ENCODE measurements around the gene OR2B6.
"Not testable (repeated sequence)": the region's sequence is repeated elsewhere in the genome, so short reads cannot be mapped to it uniquely, and the experiment has no call there.

Gene OR2B6

DNA sequence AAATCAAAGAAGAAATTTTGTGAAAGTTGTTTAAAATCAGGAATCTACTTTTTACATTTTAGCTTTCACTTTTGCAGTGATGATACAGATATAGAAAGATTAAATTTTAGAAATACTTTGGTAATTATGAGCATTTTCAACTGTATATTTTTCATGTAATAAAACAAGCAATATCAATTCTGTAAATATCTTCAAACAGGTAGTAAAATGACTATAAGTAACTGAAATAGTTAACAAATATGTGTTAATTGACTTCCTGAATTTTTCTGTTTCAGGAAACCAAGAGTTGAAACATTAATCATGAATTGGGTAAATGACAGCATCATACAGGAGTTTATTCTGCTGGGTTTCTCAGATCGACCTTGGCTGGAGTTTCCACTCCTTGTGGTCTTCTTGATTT is at the start of gene OR2B6:
Gene OR2B6, plus strand, starts transcription at position 301 of the 400 bp plus-strand sequence. Its CDS starts 0 bp downstream, at position 301.
- no peak for DNase-seq (ENCODE audit: low spot score)

- no peak for DNase-seq (ENCODE audit: low spot score)
These were observed 49.0 kb upstream of the OR2B6 start for GRCh38 chr6:27908017-27908416.

GRCh38 chr6:27911956-27912446 is 45.0 kb upstream of the OR2B6 start, which contains the start of gene OR2B2:
Gene OR2B2, minus strand, starts transcription at chr6:27912396. Its CDS starts 77 bp downstream, at chr6:27912319.
- DNase-seq (ENCODE audit: low spot score): no peak

GRCh38 chr6:27922949-27923348 is 34.1 kb upstream of the OR2B6 start:
- DNase-seq (ENCODE audit: low spot score): no peak

- DNase-seq (ENCODE audit: low spot score): no peak
These were observed 32.9 kb upstream of the OR2B6 start for GRCh38 chr6:27924179-27924578.

DNA sequence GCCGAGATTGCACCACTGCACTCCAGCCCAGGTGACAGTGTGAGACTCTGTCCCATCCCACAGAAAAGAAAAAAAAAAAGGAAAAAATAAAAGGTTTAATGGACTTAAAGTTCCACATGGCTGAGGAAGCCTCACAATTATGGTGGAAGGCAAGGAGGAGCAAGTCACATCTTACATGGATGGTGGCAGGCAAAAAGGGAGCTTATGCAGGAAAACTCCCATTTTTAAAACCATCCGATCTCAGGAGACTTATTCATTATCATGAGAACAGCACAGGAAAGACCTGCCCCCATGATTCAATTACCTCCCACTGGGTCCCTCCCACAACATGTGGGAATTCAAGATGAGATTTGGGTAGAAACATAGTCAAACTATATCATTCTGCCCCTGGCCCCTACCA is 29.0 kb upstream of the OR2B6 start:
- not testable (repeated sequence) for DNase-seq (ENCODE audit: low spot score)

DNA sequence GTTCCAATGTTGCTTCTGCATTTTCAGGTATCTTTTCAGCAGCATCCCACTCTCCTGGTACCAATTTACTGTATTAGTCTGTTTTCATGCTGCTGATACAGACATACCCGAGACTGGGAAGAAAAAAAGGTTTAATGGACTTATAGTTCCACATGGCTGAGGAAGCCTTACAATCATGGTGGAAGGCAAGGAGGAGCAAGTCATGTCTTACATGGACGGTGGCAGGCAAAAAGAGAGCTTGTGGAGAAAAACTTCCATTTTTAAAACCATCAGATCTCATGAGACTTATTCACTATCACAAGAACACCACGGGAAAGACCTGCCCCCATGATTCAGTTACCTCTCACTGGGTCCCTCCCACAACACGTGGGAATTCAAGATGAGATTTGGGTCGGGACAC is 27.1 kb upstream of the OR2B6 start:
- DNase-seq (ENCODE audit: low spot score): not testable (repeated sequence)

- no peak for DNase-seq (ENCODE audit: low spot score)
These were observed 25.8 kb upstream of the OR2B6 start for GRCh38 chr6:27931209-27931608.

GRCh38 chr6:27940766-27941165 is 16.3 kb upstream of the OR2B6 start:
- no peak for DNase-seq (ENCODE audit: low spot score)

DNA sequence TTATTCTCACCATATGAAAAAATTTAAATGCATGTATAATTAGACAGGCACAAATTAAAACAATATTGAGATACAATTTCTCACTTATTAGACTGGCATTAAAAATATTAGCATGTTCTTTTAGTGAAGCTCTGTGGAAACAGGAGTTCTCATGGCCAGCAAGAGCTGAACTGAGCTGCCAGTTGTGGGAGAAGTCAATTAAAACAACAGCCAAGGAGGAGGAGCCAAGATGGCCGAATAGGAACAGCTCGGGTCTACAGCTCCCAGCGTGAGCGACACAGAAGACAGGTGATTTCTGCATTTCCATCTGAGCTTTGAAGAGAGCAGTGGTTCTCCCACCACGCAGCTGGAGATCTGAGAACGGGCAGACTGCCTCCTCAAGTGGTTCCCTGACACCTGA is 14.0 kb upstream of the OR2B6 start:
- DNase-seq (ENCODE audit: low spot score): not testable (repeated sequence)

- no peak for DNase-seq (ENCODE audit: low spot score)
These were observed 8.8 kb upstream of the OR2B6 start for GRCh38 chr6:27948237-27948636.

GRCh38 chr6:27951040-27951439 is 6.0 kb upstream of the OR2B6 start:
- DNase-seq (ENCODE audit: low spot score): no peak

DNA sequence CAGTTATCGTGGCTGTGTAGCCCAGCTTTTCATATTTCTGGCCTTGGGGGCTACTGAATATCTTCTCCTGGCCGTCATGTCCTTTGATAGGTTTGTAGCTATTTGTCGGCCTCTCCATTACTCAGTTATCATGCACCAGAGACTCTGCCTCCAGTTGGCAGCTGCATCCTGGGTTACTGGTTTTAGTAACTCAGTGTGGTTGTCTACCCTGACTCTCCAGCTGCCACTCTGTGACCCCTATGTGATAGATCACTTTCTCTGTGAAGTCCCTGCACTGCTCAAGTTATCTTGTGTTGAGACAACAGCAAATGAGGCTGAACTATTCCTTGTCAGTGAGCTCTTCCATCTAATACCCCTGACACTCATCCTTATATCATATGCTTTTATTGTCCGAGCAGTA is 475 bp downstream of the OR2B6 start:
- DNase-seq (ENCODE audit: low spot score): no peak

DNA sequence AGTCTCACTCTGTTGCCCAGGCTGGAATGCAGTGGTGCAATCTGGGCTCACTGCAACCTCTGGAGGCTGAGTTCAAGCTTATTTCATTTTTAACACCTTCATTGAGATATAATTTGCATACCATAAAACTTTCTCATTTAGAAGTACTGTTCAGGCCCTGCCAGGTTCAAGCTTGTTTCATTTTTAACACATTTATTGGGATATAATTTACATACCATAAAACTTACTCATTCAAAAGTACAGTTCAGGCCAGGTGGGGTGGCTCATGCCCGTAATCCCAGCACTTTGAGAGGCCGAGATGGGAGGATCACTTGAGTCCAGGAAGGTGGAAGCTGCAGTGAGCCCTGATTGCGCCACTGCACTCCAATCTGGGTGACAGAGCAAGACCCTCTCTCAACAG is 5.5 kb downstream of the OR2B6 start:
- no peak for DNase-seq (ENCODE audit: low spot score)

DNA sequence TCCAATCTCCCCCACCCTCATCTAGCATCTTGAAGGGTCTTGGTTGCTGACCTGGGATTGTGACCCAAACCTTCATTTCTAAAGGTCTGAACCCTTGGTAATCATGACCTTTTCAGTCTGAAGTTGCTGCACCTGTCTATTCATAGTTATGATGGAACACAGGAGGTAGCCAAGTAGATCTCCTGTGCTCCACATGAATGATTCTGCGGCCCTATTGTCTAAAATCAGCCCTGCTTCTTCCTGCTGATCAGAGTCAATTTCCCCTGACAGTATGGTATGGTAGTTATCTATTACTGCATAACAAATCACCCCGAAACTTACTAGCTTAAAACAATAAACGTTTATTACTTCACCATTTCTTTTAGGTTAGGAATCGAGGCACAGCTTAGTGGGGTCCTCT is 9.0 kb downstream of the OR2B6 start:
- DNase-seq (ENCODE audit: low spot score): no peak

DNA sequence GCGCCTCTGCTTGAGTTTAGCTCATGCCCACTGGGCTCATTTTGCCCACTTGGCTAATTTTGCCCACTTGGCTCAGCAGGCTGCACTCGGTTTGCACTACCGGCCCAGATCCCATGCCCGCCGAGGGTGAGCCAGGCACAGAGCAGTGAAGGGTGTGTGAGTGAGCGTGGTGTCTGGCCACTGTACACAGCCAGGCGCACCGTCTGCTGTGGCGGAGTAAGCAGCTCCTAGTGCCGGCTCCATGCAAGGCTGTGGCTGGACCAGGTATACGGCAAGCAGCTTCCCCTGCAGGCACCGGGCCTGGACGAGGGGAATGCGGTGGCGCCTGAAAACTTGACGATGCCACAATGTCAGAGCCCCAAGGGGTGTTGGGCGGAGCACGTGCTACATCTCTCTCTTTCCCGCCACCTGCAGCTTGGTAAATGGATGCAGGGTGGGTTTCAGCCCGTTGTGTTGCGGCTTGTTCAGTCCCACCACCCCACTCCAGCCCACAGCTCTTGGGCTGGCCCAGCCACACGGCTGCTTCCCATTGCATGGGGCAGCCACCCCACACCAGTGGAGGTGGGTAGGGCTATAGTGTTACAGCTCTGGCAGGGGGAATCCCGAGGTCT is 9.9 kb downstream of the OR2B6 start:
- DNase-seq (ENCODE audit: low spot score): no peak

DNA sequence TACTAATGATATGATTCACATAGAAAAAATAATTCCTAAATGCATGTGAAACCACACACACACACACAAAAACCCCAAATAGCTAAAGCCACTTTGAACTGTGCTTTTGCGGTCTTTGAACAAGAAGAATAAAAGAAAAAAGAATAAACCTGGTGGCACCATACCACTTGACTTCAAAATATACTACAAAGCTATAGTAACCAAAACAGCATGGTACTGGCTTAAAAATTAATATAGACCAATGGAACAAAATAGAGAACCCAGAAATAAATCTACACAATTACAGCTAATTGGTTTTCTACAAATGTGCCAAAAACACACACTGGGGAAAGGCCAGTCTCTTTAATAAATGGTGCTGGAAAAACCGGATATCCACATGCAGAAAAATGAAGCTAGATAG is 13.4 kb downstream of the OR2B6 start:
- DNase-seq (ENCODE audit: low spot score): no peak

DNA sequence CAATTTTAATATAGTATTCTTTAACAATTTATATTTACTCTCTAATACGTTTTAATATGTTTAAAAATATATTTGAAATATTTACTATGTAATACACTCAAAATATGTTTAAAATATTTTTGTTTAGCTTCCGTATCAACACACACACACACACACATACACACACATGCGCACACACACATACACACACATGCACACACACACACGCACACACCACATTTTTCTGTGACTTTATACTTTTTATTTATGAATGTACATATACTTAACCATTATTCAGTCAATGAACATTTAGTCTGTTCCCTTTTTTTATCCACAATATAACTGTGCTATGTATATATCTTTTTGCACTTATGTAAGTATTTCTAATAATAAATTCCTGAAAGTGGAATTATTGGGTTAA is 15.7 kb downstream of the OR2B6 start:
- no peak for DNase-seq (ENCODE audit: low spot score)

- DNase-seq (ENCODE audit: low spot score): no peak
These were observed 20.3 kb downstream of the OR2B6 start for GRCh38 chr6:27977387-27977786.

GRCh38 chr6:27978705-27979104 is 21.7 kb downstream of the OR2B6 start:
- no peak for DNase-seq (ENCODE audit: low spot score)

GRCh38 chr6:27980111-27980510 is 23.1 kb downstream of the OR2B6 start:
- DNase-seq (ENCODE audit: low spot score): no peak

DNA sequence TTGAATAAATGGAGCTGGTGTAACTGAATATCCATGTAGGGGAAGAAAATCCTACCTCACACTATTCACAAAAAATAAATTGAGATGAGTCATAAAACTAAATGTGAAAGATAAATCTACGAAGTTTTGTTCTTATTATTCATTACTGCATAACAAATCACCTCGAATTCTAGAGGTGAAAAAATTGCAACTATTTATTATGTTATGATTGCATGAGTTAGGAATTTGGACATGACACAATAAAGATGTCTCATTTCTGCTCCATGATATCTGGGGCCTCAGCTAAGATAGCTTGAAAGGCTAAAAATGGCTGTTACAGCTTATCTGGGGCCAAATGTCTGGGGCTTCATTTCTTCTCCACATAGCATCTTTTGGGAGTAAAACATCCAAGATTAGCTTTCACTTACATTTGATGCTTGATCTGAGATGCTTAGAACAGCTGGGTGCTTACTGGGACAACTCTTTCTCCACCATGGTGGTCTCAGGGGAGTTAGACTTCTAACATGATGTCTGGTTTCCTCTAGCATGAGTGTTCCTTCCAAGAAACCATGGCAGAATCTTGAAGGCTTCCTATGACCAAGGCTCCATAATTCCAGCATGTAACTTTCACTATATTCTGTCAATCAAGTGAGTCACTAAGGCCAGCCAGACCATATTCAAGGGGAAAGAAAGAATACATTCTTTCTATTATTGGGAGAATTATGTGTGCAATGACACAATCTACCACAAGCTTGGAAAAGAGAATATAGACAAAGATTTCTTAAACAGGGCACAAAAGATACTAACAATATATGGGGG is 30.1 kb downstream of the OR2B6 start:
- no peak for DNase-seq (ENCODE audit: low spot score)

DNA sequence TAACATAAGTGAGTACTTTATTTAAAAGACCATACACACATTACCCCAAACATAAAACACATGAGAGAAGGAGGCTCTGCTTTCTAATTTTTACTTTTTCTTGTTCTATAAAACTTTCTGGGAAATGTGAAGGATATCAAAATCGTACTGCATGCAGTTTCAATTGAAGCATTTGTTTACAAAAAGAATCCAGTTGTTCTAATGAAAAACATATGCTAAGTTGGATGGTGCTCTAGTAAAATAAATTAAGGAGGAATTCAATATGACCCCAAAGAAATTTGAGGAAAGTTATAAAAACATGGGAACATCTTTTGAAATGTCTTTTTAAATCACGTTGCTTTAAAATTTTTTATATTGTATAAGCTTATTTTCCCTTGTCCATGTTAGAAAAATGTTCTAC is 37.6 kb downstream of the OR2B6 start:
- DNase-seq (ENCODE audit: low spot score): no peak

Data from cerebellar cortex (tissue), 1 donor.